Ovary (tissue), 9 donors: ENCODE measurements around the gene NSUN6. TPM values are rescaled to one million over a fixed set of nuclear protein-coding genes. Genes with fewer than 3 reads are reported as not detected.

ENCODE experiments used
- DNase-seq, 5 donors: peaks; one replicate each; pipeline ENCODE4 v3.0.0-alpha.2; 2019 to 2020
- H3K27ac ChIP-seq, 2 donors: fragments of 200-600 bp; one replicate each; pipeline versions ENCODE4 v1.5.1 to v1.8.0; 2019 to 2022
- H3K27me3 ChIP-seq: fragments of 200-600 bp; one replicate; pipeline ENCODE4 v1.8.0; 2022
- H3K36me3 ChIP-seq: fragments of 200-600 bp; sonication (generic); one replicate; pipeline ENCODE4 v1.5.1; 2019
- H3K4me1 ChIP-seq: one replicate; pipeline ENCODE4 v1.8.1; 2013; ENCODE audit warnings: mild to moderate bottlenecking, moderate library complexity; ENCODE audit not compliant: insufficient read depth
- H3K4me3 ChIP-seq: fragments of 200-600 bp; sonication (generic); one replicate; pipeline ENCODE4 v1.5.1; 2017
- H3K9me3 ChIP-seq, 2 donors: fragments of 200-600 bp in 1 of 2; sonication (generic) in 1 of 2; one replicate each; pipeline versions ENCODE4 v1.5.1 to v1.8.1; 2013 to 2019; ENCODE audit warnings: mild to moderate bottlenecking in 1 of 2, moderate library complexity in 1 of 2
- CTCF ChIP-seq, 3 donors: fragments of 450-650 bp in 2 of 3; fragments of 200-600 bp in 1 of 3; IDR thresholded peaks; one replicate each; pipeline versions ENCODE4 v1.5.1 to v1.8.0; 2016 to 2022; ENCODE audit warnings: antibody characterized with exemption in 3 of 3, mild to moderate bottlenecking in 1 of 3
- EP300 ChIP-seq: sonication (generic); formaldehyde crosslinking; IDR thresholded peaks from one replicate; pipeline ENCODE4 v1.6.1; 2017; ENCODE audit warnings: antibody characterized with exemption
- POLR2A ChIP-seq: fragments of 450-650 bp; IDR thresholded peaks from one replicate; pipeline ENCODE4 v1.6.1; 2017; ENCODE audit warnings: antibody characterized with exemption, mild to moderate bottlenecking, moderate library complexity
- WGBS, 3 donors: extraction: QIAGEN DNeasy Blood & Tissue Kit in 1 of 3; methylation state at CpG; one replicate each; pipeline versions ENCODE4 v1.1.5 to v1.1.7; 2013 to 2017; 5-methylcytosine and 5-hydroxymethylcytosine counted together
- intact Hi-C, 4 donors: fragments of 100-400 bp; cut with DNase I; formaldehyde crosslinking; loops; one replicate each; pipeline versions ENCODE4 v1.11.0 to v1.15.1; 2022 to 2023
- polyA plus RNA-seq, 2 donors: library from polyadenylated mRNA; stranded (reverse); fragments of 200-250 nt in 1 of 2; fragments of 350-450 nt in 1 of 2; fragmentation: Illumina TruSeq in 1 of 2; extraction: RNeasy Lipid Tissue Mini Kit (QIAGEN cat#74804) in 1 of 2; gene quantifications; one replicate each; pipeline ENCODE4 v1.2.3, GENCODE V29; 2013 to 2014
- total RNA-seq, 7 donors: library from RNA; depleted of rRNA in 2 of 7; stranded (reverse); fragments of >200 nt in 2 of 7; fragmentation: NEBNext Ultra II Directional in 3 of 7; extraction: Animal tissue kit (Norgen Biotek cat#: 25700) in 3 of 7; gene quantifications; one replicate each; pipeline versions ENCODE4 v1.1.0 to v1.2.4, GENCODE V29; 2016 to 2023
- donor health status: DM: no; HTN: no; CAD: no; lungs with moderate emphysema.
- donor health status: DM: no; HTN: no; CAD: no.
- donor health status: Bipolar disorder and iron deficiency.
- donor health status: DM: yes; HTN: yes; CAD: no.
- donor health status: DM: no; HTN: no; CAD: no.
- donor health status: DM: yes; HTN: yes; CAD: no.

NSUN6 gene
- total and polyA plus RNA-seq, 9 donors = 8.9 to 19.5 (median 15.0) TPM

- TF ChIP-seq POLR2A (no peak), CTCF (IDR thresholded peaks at IDR 0.05) (no peak), EP300 (no peak)
- WGBS, 3 donors = 72 to 88% (median 88%) methylated on average over 5 of the region's 5 CpGs
- Histone ChIP-seq H3K4me1 (no peaks in the 10 kb centered on the region), H3K27me3 (no peaks in the 10 kb centered on the region), H3K4me3 (no peak overlapping the region), H3K27ac (no peak overlapping the region), H3K36me3 (no peaks in the 10 kb centered on the region), H3K9me3 (no peaks in the 10 kb centered on the region)
- intact Hi-C loops = no loop called here
- no peak for DNase-seq
These were observed 67.7 kb downstream of the NSUN6 start for GRCh38 chr10:18583575-18584270.

- Histone ChIP-seq H3K4me1 (no peaks in the 10 kb centered on the region), H3K27ac (no peak overlapping the region), H3K36me3 (no peaks in the 10 kb centered on the region), H3K9me3 (peaks cover 0 to 6% of the 10 kb centered on the region in 2 donors), H3K4me3 (no peak overlapping the region), H3K27me3 (no peaks in the 10 kb centered on the region)
- WGBS, 3 donors = 83 to 86% (median 86%) methylated on average over 3 of the region's 3 CpGs
- intact Hi-C loops = no loop called here
- no peak for DNase-seq
- no peak for TF ChIP-seq EP300
- no peak for TF ChIP-seq POLR2A
- no peak for TF ChIP-seq CTCF (IDR thresholded peaks at IDR 0.05)
These were observed 68.6 kb downstream of the NSUN6 start for GRCh38 chr10:18582803-18583202.

GRCh38 chr10:18577823-18578685 lies 73.3 kb downstream of the NSUN6 start:
- no peak for TF ChIP-seq POLR2A
- no peak for TF ChIP-seq CTCF (IDR thresholded peaks at IDR 0.05)
- TF ChIP-seq EP300 = no peak
- Histone ChIP-seq H3K27ac (no peak overlapping the region), H3K27me3 (no peaks in the 10 kb centered on the region), H3K4me1 (no peaks in the 10 kb centered on the region), H3K4me3 (no peak overlapping the region), H3K36me3 (no peaks in the 10 kb centered on the region), H3K9me3 (peaks cover 0 to 6% of the 10 kb centered on the region in 2 donors)
- no peak for DNase-seq
- 90 to 98% (median 92%) methylated on average over 15 of the region's 15 CpGs for WGBS, 3 donors
- intact Hi-C loops = no loop called here

GRCh38 chr10:18576586-18576985 lies 74.8 kb downstream of the NSUN6 start:
- H3K9me3 ChIP-seq = peaks cover 0 to 6% of the 10 kb centered on the region in 2 donors
- H3K4me3 ChIP-seq = no peak overlapping the region
- intact Hi-C loops = no loop called here
- 97 to 99% (median 98%) methylated on average over 6 of the region's 6 CpGs for WGBS, 3 donors
- no peaks in the 10 kb centered on the region for H3K4me1 ChIP-seq
- no peak for DNase-seq
- H3K27me3 ChIP-seq = no peaks in the 10 kb centered on the region
- H3K36me3 ChIP-seq = no peaks in the 10 kb centered on the region
- no peak overlapping the region for H3K27ac ChIP-seq
- TF ChIP-seq POLR2A = no peak
- TF ChIP-seq CTCF (IDR thresholded peaks at IDR 0.05) = no peak
- TF ChIP-seq EP300 = no peak
